Liver (tissue), 9 donors: ENCODE measurements around the gene BTBD9. TPM values are rescaled to one million over a fixed set of nuclear protein-coding genes. Genes with fewer than 3 reads are reported as not detected.

Experiments used
- DNase-seq: peaks from one replicate; pipeline ENCODE4 v3.0.0-alpha.2; 2017; ENCODE audit warnings: low spot score
- H3K27ac ChIP-seq, 2 donors: one replicate each; pipeline ENCODE4 v1.7.0; 2013; ENCODE audit warnings: inconsistent platforms in 2 of 2, low read length in 2 of 2, control low read depth in 1 of 2, low read depth in 1 of 2, mild to moderate bottlenecking in 1 of 2
- H3K27me3 ChIP-seq, 4 donors: one replicate each; pipeline versions ENCODE4 v1.6.1 to v1.7.0; 2013; ENCODE audit warnings: low read length in 3 of 4, inconsistent platforms in 1 of 4, mild to moderate bottlenecking in 1 of 4, moderate library complexity in 1 of 4; ENCODE audit not compliant: control insufficient read depth in 4 of 4, insufficient read depth in 4 of 4
- H3K36me3 ChIP-seq, 4 donors: one replicate each; pipeline versions ENCODE4 v1.6.1 to v1.7.0; 2013; ENCODE audit warnings: low read length in 3 of 4, mild to moderate bottlenecking in 3 of 4, low read depth in 1 of 4, moderate library complexity in 1 of 4; ENCODE audit not compliant: control insufficient read depth in 4 of 4, insufficient read depth in 3 of 4
- H3K4me1 ChIP-seq, 4 donors: one replicate each; pipeline versions ENCODE4 v1.6.1 to v1.7.0; 2013; ENCODE audit warnings: low read length in 3 of 4, mild to moderate bottlenecking in 3 of 4, moderate library complexity in 1 of 4; ENCODE audit not compliant: control insufficient read depth in 4 of 4, insufficient read depth in 4 of 4
- H3K4me3 ChIP-seq, 3 donors: one replicate each; pipeline versions ENCODE4 v1.6.1 to v1.7.0; 2013; ENCODE audit warnings: low read length in 3 of 3, control low read depth in 1 of 3, low read depth in 1 of 3, mild to moderate bottlenecking in 1 of 3
- H3K9ac ChIP-seq, 2 donors: one replicate each; pipeline ENCODE4 v1.7.0; 2013; ENCODE audit warnings: low read length in 2 of 2, mild to moderate bottlenecking in 2 of 2, moderate library complexity in 2 of 2, control low read depth in 1 of 2, low read depth in 1 of 2
- H3K9me3 ChIP-seq, 4 donors: one replicate each; pipeline versions ENCODE4 v1.6.1 to v1.7.0; 2013; ENCODE audit warnings: low read length in 3 of 4; ENCODE audit not compliant: control insufficient read depth in 4 of 4
- EGR1 ChIP-seq, 2 donors: IDR thresholded peaks; 2 replicates each; pipeline ENCODE4 v1.6.1; 2016 to 2018; ENCODE audit warnings: antibody characterized with exemption in 2 of 2, low read depth in 2 of 2
- FOXA1 ChIP-seq: IDR thresholded peaks from 2 replicates; pipeline ENCODE4 v1.6.1; 2016; ENCODE audit warnings: antibody characterized with exemption
- FOXA2 ChIP-seq: IDR thresholded peaks from 2 replicates; pipeline ENCODE4 v1.6.1; 2016; ENCODE audit warnings: antibody characterized with exemption
- GABPA ChIP-seq, 2 donors: IDR thresholded peaks in 1 of 2; conservative IDR thresholded peaks in 1 of 2; 2 replicates each; pipeline ENCODE4 v1.6.1; 2016; ENCODE audit warnings: antibody characterized with exemption in 2 of 2, mild to moderate bottlenecking in 1 of 2, moderate library complexity in 1 of 2
- HNF4A ChIP-seq, 2 donors: conservative IDR thresholded peaks; 2 replicates each; pipeline ENCODE4 v1.6.1; 2016; ENCODE audit warnings: antibody characterized with exemption in 2 of 2, mild to moderate bottlenecking in 2 of 2
- JUND ChIP-seq, 2 donors: IDR thresholded peaks; 2 replicates each; pipeline ENCODE4 v1.6.1; 2016; ENCODE audit warnings: antibody characterized with exemption in 2 of 2
- MAX ChIP-seq: IDR thresholded peaks from 2 replicates; pipeline ENCODE4 v1.6.1; 2016; ENCODE audit warnings: antibody characterized with exemption
- NR2F2 ChIP-seq: IDR thresholded peaks from 2 replicates; pipeline ENCODE4 v1.6.1; 2016; ENCODE audit warnings: antibody characterized with exemption
- RAD21 ChIP-seq, 2 donors: IDR thresholded peaks; 2 replicates each; pipeline ENCODE4 v1.6.1; 2016; ENCODE audit warnings: antibody characterized with exemption in 2 of 2, mild to moderate bottlenecking in 2 of 2
- RXRA ChIP-seq, 2 donors: IDR thresholded peaks; 2 replicates each; pipeline ENCODE4 v1.6.1; 2017 to 2018; ENCODE audit warnings: antibody characterized with exemption in 2 of 2, mild to moderate bottlenecking in 1 of 2
- SP1 ChIP-seq: IDR thresholded peaks from 2 replicates; pipeline ENCODE4 v1.6.1; 2018; ENCODE audit warnings: antibody characterized with exemption, mild to moderate bottlenecking
- TAF1 ChIP-seq: conservative IDR thresholded peaks from 2 replicates; pipeline ENCODE4 v1.6.1; 2016; ENCODE audit warnings: antibody characterized with exemption, mild to moderate bottlenecking
- YY1 ChIP-seq: IDR thresholded peaks from 2 replicates; pipeline ENCODE4 v1.6.1; 2016; ENCODE audit warnings: antibody characterized with exemption, mild to moderate bottlenecking
- WGBS: extraction: QIAGEN DNeasy Blood & Tissue Kit; methylation state at CpG from one replicate; pipeline ENCODE4 v1.1.7; 2013; 5-methylcytosine and 5-hydroxymethylcytosine counted together
- polyA plus RNA-seq, 2 donors: library from polyadenylated mRNA; stranded (reverse) in 1 of 2; unstranded in 1 of 2; fragments of 200-250 nt in 1 of 2; fragments of >200 nt in 1 of 2; fragmentation: Nextera tagmentation in 1 of 2; extraction: Ambion mirVana in 1 of 2; gene quantifications; one replicate each; pipeline versions ENCODE4 v1.2.1 to v1.2.3, GENCODE V29; 2013 to 2015
- total RNA-seq, 2 donors: library from RNA; depleted of rRNA; stranded (reverse); fragments of >200 nt; gene quantifications; one replicate each; pipeline ENCODE4 v1.2.3, GENCODE V29; 2014
- TF ChIP-seq, protein P1 (sequence below): IDR thresholded peaks from 2 replicates; pipeline ENCODE4 v1.6.1; 2016; ENCODE audit warnings: antibody characterized with exemption
- TF ChIP-seq, protein P2 (sequence below): IDR thresholded peaks from 2 replicates; pipeline ENCODE4 v1.6.1; 2016; ENCODE audit warnings: antibody characterized with exemption, mild to moderate bottlenecking
- TF ChIP-seq, protein P3 (sequence below): fragments of 150-350 bp; IDR thresholded peaks from 2 replicates; pipeline ENCODE4 v1.5.1; 2017; ENCODE audit warnings: improper control_type of control experiment, low read depth, low read length; ENCODE audit not compliant: missing input control
- TF ChIP-seq, protein P4 (sequence below): IDR thresholded peaks from 2 replicates; pipeline ENCODE4 v1.6.1; 2016; ENCODE audit warnings: antibody characterized with exemption
- donor health status: healthy.
- donor health status: healthy.
- donor health status: healthy.
- donor health status: healthy.
- donor health status: healthy.

Gene BTBD9
- total and polyA plus RNA-seq, 4 donors, result 2.0 to 12.4 (median 5.7) TPM

DNA sequence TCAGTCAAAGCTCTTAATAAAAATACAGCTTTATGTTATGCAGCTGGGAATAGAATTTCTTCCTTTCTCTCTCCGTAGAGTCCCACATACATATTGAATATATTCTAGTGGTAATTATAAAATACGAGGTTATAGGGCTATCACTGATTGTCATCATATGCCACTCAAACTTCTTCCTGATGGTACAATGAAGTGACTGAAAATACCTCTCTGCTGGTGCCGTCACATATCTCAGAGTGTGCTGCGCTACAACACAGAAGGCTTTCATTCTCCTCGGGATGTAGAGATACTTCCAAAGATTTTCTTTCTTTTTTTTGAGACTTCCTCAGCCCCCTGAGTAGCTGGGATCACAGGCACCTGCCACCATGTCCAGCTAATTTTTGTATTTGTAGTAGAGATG is 249.9 kb downstream of the BTBD9 start:
- H3K4me3 ChIP-seq, result no peak overlapping the region
- H3K27ac ChIP-seq, result no peak overlapping the region
- H3K4me1 ChIP-seq, result peaks cover 0 to 6% (median 0%) of the 10 kb centered on the region in 4 donors
- WGBS, result 97% methylated on average over 5 of the region's 5 CpGs
- H3K27me3 ChIP-seq, result no peaks in the 10 kb centered on the region
- no peak for DNase-seq
- H3K36me3 ChIP-seq, result no peaks in the 10 kb centered on the region
- no peak for TF ChIP-seq RXRA (IDR thresholded peaks at IDR 0.05)
- TF ChIP-seq, protein P1, sequence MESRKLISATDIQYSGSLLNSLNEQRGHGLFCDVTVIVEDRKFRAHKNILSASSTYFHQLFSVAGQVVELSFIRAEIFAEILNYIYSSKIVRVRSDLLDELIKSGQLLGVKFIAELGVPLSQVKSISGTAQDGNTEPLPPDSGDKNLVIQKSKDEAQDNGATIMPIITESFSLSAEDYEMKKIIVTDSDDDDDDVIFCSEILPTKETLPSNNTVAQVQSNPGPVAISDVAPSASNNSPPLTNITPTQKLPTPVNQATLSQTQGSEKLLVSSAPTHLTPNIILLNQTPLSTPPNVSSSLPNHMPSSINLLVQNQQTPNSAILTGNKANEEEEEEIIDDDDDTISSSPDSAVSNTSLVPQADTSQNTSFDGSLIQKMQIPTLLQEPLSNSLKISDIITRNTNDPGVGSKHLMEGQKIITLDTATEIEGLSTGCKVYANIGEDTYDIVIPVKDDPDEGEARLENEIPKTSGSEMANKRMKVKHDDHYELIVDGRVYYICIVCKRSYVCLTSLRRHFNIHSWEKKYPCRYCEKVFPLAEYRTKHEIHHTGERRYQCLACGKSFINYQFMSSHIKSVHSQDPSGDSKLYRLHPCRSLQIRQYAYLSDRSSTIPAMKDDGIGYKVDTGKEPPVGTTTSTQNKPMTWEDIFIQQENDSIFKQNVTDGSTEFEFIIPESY, result no peak
- TF ChIP-seq, protein P2, sequence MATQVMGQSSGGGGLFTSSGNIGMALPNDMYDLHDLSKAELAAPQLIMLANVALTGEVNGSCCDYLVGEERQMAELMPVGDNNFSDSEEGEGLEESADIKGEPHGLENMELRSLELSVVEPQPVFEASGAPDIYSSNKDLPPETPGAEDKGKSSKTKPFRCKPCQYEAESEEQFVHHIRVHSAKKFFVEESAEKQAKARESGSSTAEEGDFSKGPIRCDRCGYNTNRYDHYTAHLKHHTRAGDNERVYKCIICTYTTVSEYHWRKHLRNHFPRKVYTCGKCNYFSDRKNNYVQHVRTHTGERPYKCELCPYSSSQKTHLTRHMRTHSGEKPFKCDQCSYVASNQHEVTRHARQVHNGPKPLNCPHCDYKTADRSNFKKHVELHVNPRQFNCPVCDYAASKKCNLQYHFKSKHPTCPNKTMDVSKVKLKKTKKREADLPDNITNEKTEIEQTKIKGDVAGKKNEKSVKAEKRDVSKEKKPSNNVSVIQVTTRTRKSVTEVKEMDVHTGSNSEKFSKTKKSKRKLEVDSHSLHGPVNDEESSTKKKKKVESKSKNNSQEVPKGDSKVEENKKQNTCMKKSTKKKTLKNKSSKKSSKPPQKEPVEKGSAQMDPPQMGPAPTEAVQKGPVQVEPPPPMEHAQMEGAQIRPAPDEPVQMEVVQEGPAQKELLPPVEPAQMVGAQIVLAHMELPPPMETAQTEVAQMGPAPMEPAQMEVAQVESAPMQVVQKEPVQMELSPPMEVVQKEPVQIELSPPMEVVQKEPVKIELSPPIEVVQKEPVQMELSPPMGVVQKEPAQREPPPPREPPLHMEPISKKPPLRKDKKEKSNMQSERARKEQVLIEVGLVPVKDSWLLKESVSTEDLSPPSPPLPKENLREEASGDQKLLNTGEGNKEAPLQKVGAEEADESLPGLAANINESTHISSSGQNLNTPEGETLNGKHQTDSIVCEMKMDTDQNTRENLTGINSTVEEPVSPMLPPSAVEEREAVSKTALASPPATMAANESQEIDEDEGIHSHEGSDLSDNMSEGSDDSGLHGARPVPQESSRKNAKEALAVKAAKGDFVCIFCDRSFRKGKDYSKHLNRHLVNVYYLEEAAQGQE, result no peak
- no peak for TF ChIP-seq HNF4A (conservative IDR thresholded peaks at IDR 0.05)
- no peak for TF ChIP-seq RAD21 (IDR thresholded peaks at IDR 0.05)
- no peak for TF ChIP-seq EGR1 (IDR thresholded peaks at IDR 0.05; ENCODE audit: low read depth in 2 of 2)
- TF ChIP-seq FOXA2, result no peak
- no peak for TF ChIP-seq TAF1
- H3K9ac ChIP-seq, result no peak overlapping the region
- H3K9me3 ChIP-seq, result no peaks in the 10 kb centered on the region

DNA sequence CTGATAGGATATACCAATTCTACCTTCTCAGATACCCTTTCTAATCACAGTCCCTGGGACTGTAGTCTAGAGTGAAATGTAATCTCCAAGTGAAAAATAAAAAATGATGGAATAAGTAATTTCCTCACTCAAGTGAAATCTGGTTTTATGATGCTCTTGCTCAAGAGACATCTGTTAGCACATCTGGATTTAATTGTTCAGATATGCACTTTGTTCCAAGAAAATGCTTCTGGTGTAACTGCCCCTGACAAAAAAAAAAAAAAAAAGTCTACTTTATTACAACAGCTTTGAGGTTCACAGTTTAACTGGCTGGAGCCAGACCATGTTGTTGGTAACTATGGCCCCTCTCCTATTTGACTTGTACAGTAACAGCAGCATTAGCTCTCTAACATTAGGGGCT is 251.8 kb downstream of the BTBD9 start:
- no peak for DNase-seq

GRCh38 chr6:38387461-38387860 is 252.3 kb downstream of the BTBD9 start:
- DNase-seq, result no peak
- H3K27ac ChIP-seq, result no peak overlapping the region
- H3K4me3 ChIP-seq, result no peak overlapping the region
- H3K9me3 ChIP-seq, result no peaks in the 10 kb centered on the region
- H3K27me3 ChIP-seq, result no peaks in the 10 kb centered on the region
- H3K4me1 ChIP-seq, result peaks cover 0 to 6% (median 0%) of the 10 kb centered on the region in 4 donors
- TF ChIP-seq SP1, result no peak
- TF ChIP-seq EGR1 (IDR thresholded peaks at IDR 0.05; ENCODE audit: low read depth in 2 of 2), result no peak
- no peak for TF ChIP-seq GABPA (IDR thresholded peaks at IDR 0.05 in 1 of 2, conservative IDR thresholded peaks at IDR 0.05 in 1 of 2)
- no peak for TF ChIP-seq YY1
- TF ChIP-seq NR2F2, result no peak
- no peak for TF ChIP-seq FOXA1
- TF ChIP-seq MAX, result no peak
- no peak for TF ChIP-seq JUND (IDR thresholded peaks at IDR 0.05)
- TF ChIP-seq, protein P2, result no peak
- no peak for TF ChIP-seq FOXA2
- TF ChIP-seq, protein P3, sequence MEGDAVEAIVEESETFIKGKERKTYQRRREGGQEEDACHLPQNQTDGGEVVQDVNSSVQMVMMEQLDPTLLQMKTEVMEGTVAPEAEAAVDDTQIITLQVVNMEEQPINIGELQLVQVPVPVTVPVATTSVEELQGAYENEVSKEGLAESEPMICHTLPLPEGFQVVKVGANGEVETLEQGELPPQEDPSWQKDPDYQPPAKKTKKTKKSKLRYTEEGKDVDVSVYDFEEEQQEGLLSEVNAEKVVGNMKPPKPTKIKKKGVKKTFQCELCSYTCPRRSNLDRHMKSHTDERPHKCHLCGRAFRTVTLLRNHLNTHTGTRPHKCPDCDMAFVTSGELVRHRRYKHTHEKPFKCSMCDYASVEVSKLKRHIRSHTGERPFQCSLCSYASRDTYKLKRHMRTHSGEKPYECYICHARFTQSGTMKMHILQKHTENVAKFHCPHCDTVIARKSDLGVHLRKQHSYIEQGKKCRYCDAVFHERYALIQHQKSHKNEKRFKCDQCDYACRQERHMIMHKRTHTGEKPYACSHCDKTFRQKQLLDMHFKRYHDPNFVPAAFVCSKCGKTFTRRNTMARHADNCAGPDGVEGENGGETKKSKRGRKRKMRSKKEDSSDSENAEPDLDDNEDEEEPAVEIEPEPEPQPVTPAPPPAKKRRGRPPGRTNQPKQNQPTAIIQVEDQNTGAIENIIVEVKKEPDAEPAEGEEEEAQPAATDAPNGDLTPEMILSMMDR, result no peak
- TF ChIP-seq, protein P4, sequence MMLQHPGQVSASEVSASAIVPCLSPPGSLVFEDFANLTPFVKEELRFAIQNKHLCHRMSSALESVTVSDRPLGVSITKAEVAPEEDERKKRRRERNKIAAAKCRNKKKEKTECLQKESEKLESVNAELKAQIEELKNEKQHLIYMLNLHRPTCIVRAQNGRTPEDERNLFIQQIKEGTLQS, result no peak
- no peak for TF ChIP-seq HNF4A (conservative IDR thresholded peaks at IDR 0.05)
- 97% methylated on average over 2 of the region's 2 CpGs for WGBS
- no peak overlapping the region for H3K9ac ChIP-seq
- no peaks in the 10 kb centered on the region for H3K36me3 ChIP-seq

More for the DNA sequence above, 251.8 kb downstream of the BTBD9 start:
- TF ChIP-seq HNF4A (conservative IDR thresholded peaks at IDR 0.05), result peak in 1 of 2 donors; percentile 21
- TF ChIP-seq RAD21 (IDR thresholded peaks at IDR 0.05), result no peak
- H3K4me3 ChIP-seq, result no peak overlapping the region
- H3K36me3 ChIP-seq, result no peaks in the 10 kb centered on the region
- no peak overlapping the region for H3K9ac ChIP-seq
- no peak overlapping the region for H3K27ac ChIP-seq
- H3K9me3 ChIP-seq, result no peaks in the 10 kb centered on the region
- no peaks in the 10 kb centered on the region for H3K27me3 ChIP-seq
- peaks cover 0 to 6% (median 0%) of the 10 kb centered on the region in 4 donors for H3K4me1 ChIP-seq
